CD1c-positive myeloid dendritic cell (primary cell): ENCODE data around the gene NDUFA9.

Experiments
- DNase-seq: peaks from one replicate; pipeline ENCODE4 v3.0.0-alpha.2; 2016; ENCODE audit errors: extremely low spot score

The NDUFA9 gene

DNA sequence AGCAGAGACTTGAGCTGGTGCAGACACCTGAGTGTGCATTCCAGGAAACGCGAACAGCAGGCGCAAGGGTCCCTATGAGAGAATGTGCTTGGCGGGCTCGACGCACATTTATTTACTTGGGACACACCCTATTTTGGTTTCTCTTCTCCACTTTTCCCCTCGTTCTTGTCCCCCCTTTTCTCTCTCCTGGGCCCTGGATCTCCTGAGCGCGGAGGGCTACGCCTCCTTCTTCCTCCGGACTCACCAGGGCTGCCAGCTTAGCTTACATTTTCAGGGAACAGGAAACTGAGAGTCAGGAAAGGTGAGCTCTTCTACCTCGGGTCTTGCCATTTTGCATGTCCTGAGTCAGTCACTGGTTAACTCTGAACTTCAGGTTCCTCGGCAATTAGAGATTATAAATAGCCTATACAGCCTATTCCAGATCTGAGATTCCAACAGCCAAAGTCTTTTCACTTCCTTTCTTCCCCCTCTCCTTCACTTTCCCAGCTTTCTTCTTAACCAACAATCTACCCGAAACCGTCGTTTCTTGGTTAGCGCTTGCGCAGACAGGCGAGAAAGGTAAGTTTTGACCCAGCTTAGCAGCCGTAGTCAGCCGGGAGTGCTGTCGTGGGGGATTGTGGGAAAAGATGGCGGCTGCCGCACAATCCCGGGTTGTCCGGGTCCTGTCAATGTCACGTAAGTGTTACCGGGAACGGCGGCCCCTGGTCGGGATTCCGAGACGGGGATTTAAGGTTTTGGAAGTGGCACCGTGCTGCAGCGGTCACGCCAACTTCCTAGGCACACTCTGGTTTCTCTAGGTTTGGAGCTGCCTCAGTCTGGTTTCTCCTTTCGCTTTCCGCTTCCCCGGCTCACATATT is at the start of gene NDUFA9, which contains the start of gene AKAP3:
TSS of gene NDUFA9 (plus strand) at position 614 of the 857 bp plus-strand sequence. CDS start at position 627, 13 bp downstream.
TSS of gene AKAP3 (minus strand) at position 551 of the 857 bp plus-strand sequence. CDS start 10,855 bp downstream, outside the sequence.
- peak; percentile 85 for DNase-seq

DNA sequence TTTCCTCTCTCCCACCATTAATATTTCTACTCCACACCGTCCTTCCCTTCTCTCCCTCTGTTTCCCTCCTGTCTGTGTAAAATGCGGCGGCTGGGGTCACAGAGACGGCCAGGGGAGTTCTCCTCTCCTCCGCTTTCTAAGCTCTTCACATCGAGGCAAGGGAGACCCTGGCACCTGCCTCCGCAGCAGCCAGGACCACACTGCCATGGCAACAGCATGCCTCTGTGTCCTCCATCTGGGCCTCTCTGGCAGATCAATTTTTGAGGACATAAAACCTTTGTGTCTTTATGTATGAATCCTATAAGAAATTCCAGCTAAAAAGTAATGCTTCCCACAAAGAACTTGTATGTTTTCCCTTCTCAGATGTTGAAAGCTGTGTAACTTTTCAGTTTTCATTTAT is 45.5 kb upstream of the NDUFA9 start:
- DNase-seq = no peak

DNA sequence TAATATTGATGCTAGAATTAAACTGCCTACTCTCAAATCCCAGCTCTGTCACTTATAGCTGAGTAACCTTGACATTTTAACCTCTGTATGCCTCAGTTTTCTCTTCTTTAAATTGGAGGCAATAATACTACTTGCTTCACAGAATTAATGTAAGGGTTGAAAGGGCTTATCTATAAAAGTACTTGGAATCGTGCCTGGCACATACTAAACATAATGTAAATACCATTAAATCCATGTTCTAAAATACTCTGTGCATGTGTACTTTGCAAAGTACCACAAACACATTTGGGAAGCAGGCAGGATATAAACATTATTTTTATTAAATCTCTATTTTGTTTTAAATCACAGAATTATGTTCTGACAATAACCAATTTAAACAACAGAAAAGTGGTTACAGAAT is 45.0 kb upstream of the NDUFA9 start:
- no peak for DNase-seq

DNA sequence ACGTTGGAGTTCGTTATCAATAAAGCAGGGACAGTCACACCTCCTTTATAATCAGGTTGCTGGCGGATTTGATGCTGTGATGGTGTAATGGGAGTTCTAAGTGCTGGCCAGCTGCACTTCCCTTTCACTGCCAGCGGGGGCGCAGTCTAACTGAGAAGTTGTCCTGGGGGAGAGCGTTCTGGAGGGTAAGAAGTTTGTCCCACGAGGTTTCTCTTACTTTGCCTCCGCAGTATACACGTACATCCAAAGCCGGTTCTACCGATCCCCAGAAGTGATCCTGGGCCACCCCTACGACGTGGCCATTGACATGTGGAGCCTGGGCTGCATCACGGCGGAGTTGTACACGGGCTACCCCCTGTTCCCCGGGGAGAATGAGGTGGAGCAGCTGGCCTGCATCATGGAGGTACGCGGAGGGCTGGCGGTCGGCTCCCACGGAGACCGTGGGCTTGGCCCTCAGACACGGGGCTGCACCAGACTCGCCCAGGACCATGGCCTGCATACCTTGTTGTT is 44.2 kb upstream of the NDUFA9 start:
- peak; percentile 87 for DNase-seq

DNA sequence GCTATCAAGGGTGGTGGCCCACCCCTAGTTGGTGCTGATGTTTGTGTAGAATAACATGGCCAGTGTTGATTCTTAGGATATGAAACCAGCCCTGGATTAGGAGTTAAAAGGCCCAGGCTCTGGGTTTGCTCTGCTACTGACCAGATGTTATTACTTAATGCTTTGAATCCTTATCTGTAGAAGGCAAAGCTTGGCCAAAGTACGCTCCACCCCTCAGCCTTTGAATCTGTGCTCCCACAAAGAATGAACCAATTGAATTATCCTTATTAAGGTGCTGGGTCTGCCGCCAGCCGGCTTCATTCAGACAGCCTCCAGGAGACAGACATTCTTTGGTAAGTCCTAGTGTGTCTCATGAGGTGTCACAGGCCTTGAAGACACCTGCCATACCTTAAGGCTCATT is 41.9 kb upstream of the NDUFA9 start:
- DNase-seq = no peak

DNA sequence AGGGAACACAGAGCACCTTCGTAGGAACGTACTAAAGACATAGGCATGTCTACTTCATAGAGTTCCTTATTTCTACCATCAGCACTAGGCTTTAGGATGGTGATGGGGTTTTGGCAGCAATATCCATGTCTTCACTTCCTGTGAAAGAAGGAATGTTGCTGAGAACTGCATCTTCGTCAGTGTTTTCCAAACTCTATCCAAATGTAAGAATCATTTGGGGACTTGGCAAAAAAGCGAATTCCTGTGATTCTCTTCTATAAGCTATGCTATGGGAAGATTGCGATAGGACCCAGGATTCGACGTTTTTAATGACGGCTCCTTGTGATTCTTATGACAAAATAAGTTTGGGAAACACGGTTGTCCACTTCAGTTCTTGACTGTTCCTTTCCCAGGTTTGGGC is 39.8 kb upstream of the NDUFA9 start:
- DNase-seq = no peak

DNA sequence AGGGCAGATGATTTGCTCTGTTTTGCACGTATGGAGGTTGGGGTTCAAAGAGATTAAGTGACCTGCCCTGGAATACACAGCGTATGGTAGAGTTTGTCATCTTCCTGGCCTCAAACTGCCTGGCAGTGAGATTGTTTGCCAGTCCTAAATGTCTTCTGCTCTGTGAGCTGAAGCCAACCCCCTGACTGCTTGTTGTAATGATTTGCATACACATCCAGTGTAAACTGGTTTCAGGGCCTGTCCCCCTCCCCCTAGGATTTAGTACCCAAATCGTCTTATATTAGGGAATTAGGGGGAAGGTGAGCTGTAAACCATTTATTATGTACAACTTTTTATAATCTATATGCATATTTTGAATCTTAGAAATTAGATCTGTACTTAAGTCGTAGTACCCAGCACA is 38.4 kb upstream of the NDUFA9 start:
- DNase-seq = no peak

DNA sequence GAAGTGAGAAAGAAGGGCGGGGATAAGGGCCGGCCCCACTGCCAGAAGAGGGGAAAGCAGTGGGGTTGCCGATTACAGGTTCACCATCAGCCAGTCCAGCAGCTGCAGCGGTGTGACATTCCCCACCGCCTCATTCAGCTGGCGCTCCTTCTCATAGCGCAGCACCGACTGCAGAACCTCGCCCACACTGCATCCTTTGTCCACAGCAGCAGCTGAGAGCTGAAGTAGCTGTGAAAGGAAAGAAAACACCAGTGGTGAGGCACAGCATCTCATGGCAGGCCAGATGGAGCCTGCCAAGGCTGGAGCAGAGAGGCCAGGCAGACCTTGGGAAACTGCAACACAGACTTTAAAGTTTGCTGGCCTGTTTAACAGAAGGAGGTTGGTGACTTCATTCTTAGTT is 33.2 kb upstream of the NDUFA9 start:
- DNase-seq = no peak

DNA sequence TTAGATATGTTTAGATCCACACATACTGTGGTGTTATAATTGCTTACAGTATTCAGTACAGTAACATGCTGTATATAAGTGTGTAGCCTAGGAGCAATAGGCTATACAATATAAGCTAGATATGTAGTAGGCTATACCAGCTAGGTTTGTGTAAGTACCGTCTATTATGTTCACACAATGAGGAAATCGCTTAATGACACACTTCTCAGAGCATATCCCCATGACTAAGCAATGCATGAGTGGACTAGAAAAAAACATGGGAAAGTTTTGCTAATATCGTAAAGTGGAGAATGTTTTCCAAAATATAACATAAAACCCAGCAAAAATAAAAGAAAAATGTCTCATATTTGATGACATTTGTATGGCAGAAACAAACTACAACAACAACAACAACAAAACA is 27.4 kb upstream of the NDUFA9 start:
- no peak for DNase-seq

DNA sequence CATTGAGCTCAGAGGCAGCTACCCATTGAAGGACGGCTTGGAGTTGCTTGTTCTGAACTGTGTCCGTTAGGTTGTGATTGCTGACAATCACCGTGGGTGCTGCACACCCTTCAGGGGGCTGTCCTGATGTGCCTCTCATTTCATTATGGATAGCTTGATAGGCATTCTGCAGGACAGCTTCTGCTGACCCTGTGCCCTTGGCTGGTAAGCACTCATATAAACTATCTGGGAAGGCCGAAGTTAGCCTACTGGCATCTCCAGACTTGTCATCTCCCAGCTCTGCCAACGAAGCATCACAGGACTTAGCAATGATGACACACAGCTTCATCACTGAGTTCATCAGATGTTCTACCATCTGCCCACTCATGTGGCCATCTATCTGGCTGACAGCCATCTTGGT is 22.4 kb upstream of the NDUFA9 start:
- no peak for DNase-seq

DNA sequence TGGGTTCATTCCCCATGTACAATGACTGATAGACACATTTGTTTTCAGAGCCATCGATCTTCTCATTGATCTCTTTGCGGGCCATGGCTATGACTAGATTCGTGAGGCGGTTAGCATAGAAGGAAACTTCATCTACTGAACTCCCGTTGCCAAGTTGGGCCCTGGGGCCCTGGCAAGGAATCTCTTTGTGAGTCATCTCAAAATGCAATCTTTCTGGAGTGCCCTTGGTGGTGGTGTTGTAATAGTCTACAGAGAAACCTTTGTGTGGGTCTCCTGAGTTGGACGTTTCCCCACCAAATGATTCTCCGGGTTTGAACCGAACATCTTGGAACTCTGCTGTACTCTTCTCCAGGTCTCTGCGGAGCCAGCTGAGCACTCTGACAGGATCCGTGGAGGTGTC is 20.5 kb upstream of the NDUFA9 start:
- no peak for DNase-seq

DNA sequence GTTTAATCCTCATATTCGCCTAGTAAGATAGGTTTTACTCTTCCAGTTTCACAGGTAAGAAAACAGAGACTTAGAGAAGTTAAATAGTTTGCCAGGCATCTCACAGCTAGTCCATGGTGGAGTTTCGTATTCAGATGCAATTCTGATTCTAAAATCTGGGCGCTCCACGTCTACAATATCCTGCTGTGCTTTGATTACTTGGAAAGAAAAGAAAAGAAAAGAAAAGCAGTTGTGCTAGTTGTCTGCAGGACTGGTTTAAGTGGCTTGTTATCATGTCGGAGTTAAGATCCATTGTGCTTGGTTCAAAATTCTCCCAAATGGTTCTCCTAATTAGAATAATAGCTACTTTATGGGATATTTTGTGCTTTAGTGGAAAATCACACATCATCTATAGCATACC is 18.7 kb upstream of the NDUFA9 start:
- DNase-seq = no peak

DNA sequence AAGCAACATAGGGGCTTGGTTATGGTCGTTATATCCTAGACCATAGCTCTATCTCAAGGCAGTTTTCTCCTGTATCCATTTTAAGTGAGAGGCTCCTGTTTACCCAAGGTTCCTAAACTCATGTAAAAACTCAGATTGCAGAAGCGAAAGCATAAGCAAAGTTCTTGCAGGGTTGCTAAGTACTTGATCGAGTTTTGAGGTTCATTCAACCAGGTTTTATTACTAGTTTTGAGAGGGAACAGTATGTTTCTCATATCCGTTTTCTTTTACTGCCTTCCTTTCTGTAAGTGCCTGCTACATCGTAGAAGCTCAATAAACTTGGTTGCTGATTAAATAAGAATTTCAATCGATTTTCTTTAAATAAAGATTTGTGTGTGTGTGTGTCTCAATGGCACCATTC is 5.2 kb upstream of the NDUFA9 start:
- no peak for DNase-seq

DNA sequence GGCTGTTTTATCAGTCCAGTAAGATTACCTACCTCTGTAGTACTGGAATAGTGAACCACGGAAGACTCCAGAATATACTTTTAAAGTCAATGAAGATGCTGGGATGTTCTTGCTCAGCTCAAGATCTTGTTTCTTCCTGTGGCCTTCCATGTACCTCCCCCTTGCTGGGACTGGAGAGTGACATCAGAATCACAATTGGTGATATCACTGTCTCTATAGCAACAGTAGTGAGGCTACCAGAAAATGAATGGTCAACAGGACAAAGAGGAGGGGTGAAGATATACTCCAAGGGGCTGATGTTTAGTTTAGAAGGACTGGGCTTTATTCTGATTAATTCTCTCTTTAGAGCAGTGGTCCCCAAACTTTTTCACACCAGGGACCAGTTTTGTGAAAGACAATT is 3.9 kb upstream of the NDUFA9 start:
- no peak for DNase-seq

DNA sequence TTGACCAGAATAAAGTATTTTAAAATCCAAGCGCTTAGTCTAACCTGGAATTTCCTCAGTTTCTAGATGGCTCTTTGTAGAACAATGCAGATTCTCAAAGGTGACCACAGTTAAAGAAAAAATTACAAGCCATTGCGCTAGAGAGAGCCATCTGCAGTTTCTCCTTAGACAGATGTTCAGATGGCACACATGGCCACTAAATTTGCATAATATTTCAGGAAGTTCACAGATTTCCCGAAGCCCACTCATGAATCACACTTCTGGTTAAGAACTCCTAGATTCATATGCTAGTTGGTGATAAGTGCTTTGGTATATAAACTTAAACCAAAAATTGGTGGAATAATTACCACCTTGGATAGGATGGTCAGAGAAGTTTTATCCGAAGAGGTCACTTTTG is 812 bp upstream of the NDUFA9 start:
- peak; percentile 75 for DNase-seq

DNA sequence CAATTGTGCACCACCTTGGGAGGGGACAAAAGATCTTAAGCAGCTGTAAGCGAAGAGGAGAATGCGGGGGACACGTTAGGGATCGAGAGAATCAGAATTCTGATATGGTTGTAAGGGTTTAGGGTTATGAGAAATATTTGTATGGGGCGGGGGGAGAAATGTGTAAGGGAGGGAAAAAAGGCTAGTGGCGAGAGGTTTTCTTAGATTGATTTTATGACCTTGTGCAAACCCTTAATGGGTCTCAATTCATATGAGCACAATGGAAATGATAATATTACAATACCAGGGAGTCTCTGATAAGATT is 396 bp downstream of the NDUFA9 start:
- no peak for DNase-seq

DNA sequence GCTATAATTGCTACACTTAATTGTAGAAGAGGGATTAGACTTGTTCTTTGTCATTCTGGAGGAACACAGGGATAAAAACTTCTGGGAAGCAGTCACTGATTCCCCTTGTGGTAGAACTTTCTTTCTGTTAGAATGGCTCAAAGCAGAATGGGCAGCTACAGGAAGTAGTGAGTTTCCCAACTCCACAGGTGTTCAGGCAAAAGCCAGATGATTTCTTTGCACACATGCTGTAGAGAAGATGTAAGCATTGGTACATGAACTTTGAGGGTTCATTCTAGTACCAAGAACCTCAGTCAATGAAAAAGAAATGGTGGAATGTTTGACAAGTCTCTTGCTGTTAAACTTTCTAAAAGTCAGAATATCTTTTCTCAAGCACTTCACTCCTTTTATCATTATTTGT is 4.3 kb downstream of the NDUFA9 start:
- no peak for DNase-seq

DNA sequence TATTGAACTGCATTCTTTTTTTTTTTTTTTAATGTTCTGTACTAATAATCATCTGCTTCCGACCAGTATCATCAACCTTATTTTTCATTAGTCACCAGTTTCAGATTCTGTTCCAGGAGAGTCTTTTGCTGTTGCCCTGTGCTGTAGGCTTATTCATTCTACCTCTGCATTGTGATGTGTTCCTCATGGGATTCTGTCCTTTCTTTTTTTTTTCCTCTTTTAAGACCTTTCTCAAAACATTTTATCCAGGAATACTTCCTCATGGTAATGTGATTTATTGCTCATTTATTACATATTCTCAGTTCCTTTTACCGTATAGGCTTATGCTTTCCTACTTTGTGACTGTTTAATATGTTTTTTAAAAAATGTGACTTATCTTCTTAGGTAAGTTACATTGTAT is 4.8 kb downstream of the NDUFA9 start:
- DNase-seq = no peak

DNA sequence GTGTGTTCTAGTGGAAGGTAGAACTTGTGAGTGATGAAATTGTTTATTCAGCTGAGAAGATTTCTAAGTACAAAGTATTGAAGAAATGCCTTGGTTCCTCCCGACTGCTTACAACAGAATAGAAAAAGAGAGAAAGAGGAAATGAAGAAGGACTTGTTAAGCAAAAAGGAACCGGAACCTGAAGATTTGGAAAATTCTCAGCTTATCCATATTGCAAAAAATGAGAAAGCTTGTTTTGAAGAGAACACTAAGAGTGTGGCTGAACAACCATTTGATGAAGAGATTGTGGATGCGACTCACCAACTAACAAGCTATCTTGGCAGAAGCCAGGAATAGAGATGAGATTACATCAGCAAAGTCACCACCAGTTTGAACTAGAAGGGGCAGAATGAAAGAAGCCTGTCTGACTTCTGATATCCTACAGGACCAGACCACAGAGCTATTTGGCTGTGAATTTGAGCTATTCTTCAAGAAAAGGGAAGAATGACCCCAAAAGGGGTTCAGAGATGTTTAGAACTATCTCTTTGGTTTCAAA is 15.1 kb downstream of the NDUFA9 start:
- DNase-seq = no peak

DNA sequence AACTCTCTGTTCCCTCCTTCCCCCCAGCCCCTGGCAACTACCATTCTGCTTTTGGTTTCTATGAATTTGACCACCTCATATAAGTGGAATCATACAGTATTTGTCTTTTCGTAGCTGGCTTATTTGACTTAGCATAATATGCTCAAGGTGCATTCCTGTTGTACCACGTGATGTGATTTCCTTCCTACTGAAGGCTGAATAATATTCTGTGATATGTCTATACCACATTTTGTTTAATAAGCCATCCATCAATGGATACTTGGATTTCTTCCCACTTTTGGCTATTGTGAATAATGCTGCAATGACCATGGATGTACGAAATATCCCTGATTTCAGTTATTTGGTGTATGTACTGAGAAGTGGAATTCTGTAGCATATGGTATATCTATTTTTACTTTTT is 16.3 kb downstream of the NDUFA9 start:
- no peak for DNase-seq

DNA sequence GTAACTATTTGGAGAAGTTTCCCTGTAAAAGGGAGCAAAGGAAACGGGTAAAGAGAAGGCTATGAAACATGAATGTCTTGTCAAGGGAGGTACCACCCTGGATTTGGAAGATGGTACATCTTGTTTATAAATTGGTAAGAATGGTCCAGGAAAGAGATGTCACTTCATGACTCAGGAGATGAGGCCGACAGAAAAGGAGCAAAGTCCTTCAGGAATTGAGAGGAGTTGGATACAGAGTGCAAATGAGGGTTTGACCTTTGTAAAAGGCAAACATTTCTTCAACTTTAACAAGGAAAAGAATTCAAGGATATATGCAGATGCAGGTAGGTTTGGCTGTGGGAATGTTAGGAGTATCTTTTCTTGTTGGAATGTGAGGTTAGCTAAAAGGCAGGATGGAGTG is 30.8 kb downstream of the NDUFA9 start:
- DNase-seq = no peak

DNA sequence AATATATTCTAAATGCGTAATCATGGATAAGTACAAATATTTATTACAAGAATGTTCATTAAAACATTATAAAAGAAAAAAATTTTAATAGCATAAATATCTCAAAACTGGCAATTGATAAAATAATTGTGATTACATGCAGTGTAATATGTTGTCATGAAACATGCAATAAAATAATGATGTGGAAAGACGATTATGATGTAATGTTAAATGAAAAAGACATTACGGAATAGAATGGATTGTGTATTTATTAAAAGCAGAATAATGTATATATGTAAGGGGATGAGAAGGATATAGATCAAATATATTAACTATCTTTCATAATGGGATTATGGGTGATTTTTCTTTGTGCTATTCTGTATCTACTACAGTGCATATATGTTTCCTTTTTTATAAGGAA is 32.8 kb downstream of the NDUFA9 start:
- DNase-seq = no peak

DNA sequence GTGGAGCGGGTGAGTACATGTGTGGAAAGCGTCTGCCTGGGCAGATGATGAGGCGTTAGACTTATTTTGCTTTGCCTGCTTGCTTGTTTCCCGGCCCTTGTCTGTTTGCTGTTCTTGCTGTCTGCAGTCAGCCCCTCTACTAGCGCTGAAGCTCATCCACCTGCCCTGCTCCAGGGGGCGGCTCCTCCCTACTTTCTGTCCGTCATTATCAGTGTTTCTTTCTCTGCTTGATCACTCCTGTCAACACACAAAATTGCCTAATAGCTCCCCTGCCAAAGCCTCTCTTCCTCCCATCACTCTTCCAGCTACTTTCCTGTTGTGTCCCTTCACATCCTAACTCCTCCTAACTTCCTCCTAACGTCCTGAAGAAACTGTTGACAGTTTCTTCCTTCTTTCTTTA is 36.4 kb downstream of the NDUFA9 start:
- DNase-seq = no peak

DNA sequence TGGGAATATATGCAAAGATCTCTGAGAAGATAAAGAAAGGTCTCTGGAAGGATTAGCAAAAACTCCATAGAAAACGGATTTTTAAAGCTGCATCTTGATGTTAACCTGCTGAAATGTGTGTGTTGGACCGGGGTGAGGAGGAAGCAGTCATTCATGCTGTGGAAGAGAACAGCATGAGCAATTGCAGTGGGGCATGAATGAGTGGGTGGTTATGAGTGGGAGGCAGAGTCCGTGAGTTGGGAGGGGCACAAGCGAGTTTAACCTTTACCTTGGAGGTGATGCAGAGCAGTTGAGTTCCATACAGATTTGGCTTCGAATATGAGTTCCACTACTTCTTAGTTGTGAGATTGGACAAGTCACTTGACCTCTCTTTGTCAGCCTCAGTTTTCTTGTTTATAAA is 41.8 kb downstream of the NDUFA9 start:
- no peak for DNase-seq
